Ectodermal cell (in vitro differentiated cells): Measurements from ENCODE around the gene VSIG10L2.

Experiments
- H3K27ac ChIP-seq: 2 replicates; pipeline ENCODE4 v1.7.0; 2013; ENCODE audit warnings: mild to moderate bottlenecking, low read depth, low read length; ENCODE audit not compliant: insufficient read depth, poor library complexity, severe bottlenecking
- H3K27me3 ChIP-seq: 2 replicates; pipeline ENCODE4 v1.7.0; 2013; ENCODE audit warnings: mild to moderate bottlenecking, low read length; ENCODE audit not compliant: insufficient read depth, control insufficient read depth, poor library complexity, severe bottlenecking
- H3K36me3 ChIP-seq: one replicate; pipeline ENCODE4 v1.7.0; 2013; ENCODE audit warnings: low read length; ENCODE audit not compliant: control insufficient read depth, insufficient read depth
- H3K4me1 ChIP-seq: one replicate; pipeline ENCODE4 v1.7.0; 2013; ENCODE audit warnings: low read length; ENCODE audit not compliant: control insufficient read depth, insufficient read depth
- H3K4me3 ChIP-seq: 2 replicates; pipeline ENCODE4 v1.7.0; 2013; ENCODE audit warnings: low read depth, low read length, control low read depth; ENCODE audit not compliant: insufficient read depth
- H3K9me3 ChIP-seq: 2 replicates; pipeline ENCODE4 v1.7.0; 2013; ENCODE audit warnings: mild to moderate bottlenecking, low read length, moderate library complexity; ENCODE audit not compliant: control insufficient read depth
- WGBS, 2 experiments: methylation state at CpG; one replicate each; pipeline ENCODE4 v1.1.7; 2013; ENCODE audit warnings: missing lambda C conversion rate in 2 of 2; 5-methylcytosine and 5-hydroxymethylcytosine counted together

VSIG10L2 gene

DNA sequence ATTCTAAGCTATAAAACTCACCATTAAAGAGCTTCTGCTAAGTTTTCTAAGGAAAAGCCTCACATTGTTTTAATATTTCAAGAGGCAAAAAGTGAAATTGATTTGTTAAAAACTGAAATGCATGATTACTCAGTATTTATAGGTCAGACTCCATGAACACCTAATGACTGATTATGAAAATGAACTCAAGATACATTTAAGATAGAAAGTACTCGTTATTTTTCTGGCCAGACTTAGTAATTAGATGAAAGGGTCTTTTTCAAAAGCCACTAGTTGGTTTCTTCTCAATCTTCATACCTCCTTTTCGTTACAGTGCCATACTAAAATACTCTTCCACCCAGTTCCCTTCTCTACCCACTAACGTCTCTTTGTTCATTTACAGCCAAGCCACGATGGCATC is 56.3 kb downstream of the VSIG10L2 start:
- H3K27ac ChIP-seq, result no peak overlapping the region
- 91 to 95% methylated on average over 4 of the region's 4 CpGs for WGBS, 2 experiments
- H3K4me1 ChIP-seq, result no peaks in the 10 kb centered on the region
- no peak overlapping the region for H3K4me3 ChIP-seq
- H3K27me3 ChIP-seq, result no peaks in the 10 kb centered on the region
- H3K36me3 ChIP-seq, result peaks cover 87% of the 10 kb centered on the region
- H3K9me3 ChIP-seq, result no peaks in the 10 kb centered on the region
